Gastroesophageal sphincter (tissue), 4 donors: Measurements from ENCODE around the gene NR3C1. TPM values are rescaled to one million over a fixed set of nuclear protein-coding genes. Genes with fewer than 3 reads are reported as not detected.

Experiments used
- ATAC-seq: fragments of 150-250 bp; one replicate; pipeline ENCODE4 v1.9.1; 2016; ENCODE audit warnings: mild to moderate bottlenecking, moderate library complexity
- H3K27ac ChIP-seq, 4 donors: fragments of 200-600 bp; sonication (generic) in 3 of 4; 1 replicate in 3 of 4; 2 replicates in 1 of 4; pipeline ENCODE4 v1.5.1; 2016 to 2019
- H3K27me3 ChIP-seq: fragments of 200-600 bp; sonication (generic); one replicate; pipeline ENCODE4 v1.5.1; 2019
- H3K36me3 ChIP-seq, 2 donors: fragments of 200-600 bp; sonication (generic); one replicate each; pipeline ENCODE4 v1.5.1; 2019; ENCODE audit warnings: control low read depth in 1 of 2
- H3K4me1 ChIP-seq, 3 donors: fragments of 200-600 bp; sonication (generic); 1 replicate in 2 of 3; 2 replicates in 1 of 3; pipeline ENCODE4 v1.5.1; 2016 to 2019; ENCODE audit warnings: control low read depth in 2 of 3
- H3K4me3 ChIP-seq, 2 donors: fragments of 200-600 bp; sonication (generic); one replicate each; pipeline ENCODE4 v1.5.1; 2019; ENCODE audit warnings: mild to moderate bottlenecking in 1 of 2, moderate library complexity in 1 of 2
- H3K9me3 ChIP-seq, 3 donors: fragments of 200-600 bp; sonication (generic); one replicate each; pipeline ENCODE4 v1.5.1; 2017 to 2019; ENCODE audit warnings: control low read depth in 2 of 3
- EP300 ChIP-seq: sonication (generic); formaldehyde crosslinking; IDR thresholded peaks from one replicate; pipeline ENCODE4 v1.6.1; 2017; ENCODE audit warnings: antibody characterized with exemption, mild to moderate bottlenecking
- POLR2A ChIP-seq, 2 donors: fragments of 450-650 bp; IDR thresholded peaks; one replicate each; pipeline ENCODE4 v1.6.1; 2017; ENCODE audit warnings: antibody characterized with exemption in 2 of 2, mild to moderate bottlenecking in 2 of 2, moderate library complexity in 1 of 2
- POLR2AphosphoS5 ChIP-seq: sonication (generic); formaldehyde crosslinking; IDR thresholded peaks from one replicate; pipeline ENCODE4 v1.6.1; 2017; ENCODE audit warnings: antibody characterized with exemption
- WGBS, 2 donors: methylation state at CpG; one replicate each; pipeline ENCODE4 v1.1.5; 2018; ENCODE audit warnings: low coverage in 1 of 2; 5-methylcytosine and 5-hydroxymethylcytosine counted together
- total RNA-seq, 4 donors: library from RNA; depleted of rRNA; stranded (reverse); fragments of >200 nt; gene quantifications; one replicate each; pipeline ENCODE4 v1.1.0, GENCODE V29; 2016
- TF ChIP-seq, protein P1 (sequence below), 4 experiments: fragments of 200-600 bp in 2 of 4; fragments of 450-650 bp in 2 of 4; sonication (generic) in 1 of 4; IDR thresholded peaks; one replicate each; pipeline ENCODE4 v1.5.1; 2017 to 2019; ENCODE audit warnings: antibody characterized with exemption in 4 of 4, mild to moderate bottlenecking in 2 of 4, moderate library complexity in 2 of 4

The NR3C1 gene
- total RNA-seq, 4 donors from 2014 or later, result 69.7 to 103 (median 85.6) TPM

DNA sequence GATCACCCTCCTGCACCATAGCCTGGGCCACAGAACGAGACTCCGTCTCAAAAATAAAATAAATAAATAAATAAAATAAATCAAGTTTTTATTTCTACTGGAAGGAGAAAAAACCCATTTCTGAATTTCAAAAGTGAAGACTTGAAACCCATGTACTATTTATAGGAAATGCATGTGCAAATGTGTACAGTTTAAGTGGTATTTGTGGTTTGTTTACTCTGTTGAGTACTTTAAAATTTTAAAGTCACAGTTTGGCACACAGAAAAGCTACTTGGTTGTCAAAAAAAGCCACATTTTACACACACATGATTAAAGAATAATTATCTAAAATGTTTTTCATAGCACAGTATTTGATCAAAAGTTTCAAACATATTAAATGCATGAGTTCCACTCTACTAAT, 43.6 kb downstream of the NR3C1 start:
- no peak overlapping the region for H3K27ac ChIP-seq
- H3K4me1 ChIP-seq, result peaks cover 13 to 71% (median 19%) of the 10 kb centered on the region in 3 donors
- H3K9me3 ChIP-seq, result peaks cover 0 to 12% (median 0%) of the 10 kb centered on the region in 3 donors
- no peaks in the 10 kb centered on the region for H3K27me3 ChIP-seq
- H3K4me3 ChIP-seq, result no peak overlapping the region
- ATAC-seq, result no peak
- TF ChIP-seq POLR2AphosphoS5, result no peak
- no peak for TF ChIP-seq POLR2A (IDR thresholded peaks at IDR 0.05)
- TF ChIP-seq, protein P1, sequence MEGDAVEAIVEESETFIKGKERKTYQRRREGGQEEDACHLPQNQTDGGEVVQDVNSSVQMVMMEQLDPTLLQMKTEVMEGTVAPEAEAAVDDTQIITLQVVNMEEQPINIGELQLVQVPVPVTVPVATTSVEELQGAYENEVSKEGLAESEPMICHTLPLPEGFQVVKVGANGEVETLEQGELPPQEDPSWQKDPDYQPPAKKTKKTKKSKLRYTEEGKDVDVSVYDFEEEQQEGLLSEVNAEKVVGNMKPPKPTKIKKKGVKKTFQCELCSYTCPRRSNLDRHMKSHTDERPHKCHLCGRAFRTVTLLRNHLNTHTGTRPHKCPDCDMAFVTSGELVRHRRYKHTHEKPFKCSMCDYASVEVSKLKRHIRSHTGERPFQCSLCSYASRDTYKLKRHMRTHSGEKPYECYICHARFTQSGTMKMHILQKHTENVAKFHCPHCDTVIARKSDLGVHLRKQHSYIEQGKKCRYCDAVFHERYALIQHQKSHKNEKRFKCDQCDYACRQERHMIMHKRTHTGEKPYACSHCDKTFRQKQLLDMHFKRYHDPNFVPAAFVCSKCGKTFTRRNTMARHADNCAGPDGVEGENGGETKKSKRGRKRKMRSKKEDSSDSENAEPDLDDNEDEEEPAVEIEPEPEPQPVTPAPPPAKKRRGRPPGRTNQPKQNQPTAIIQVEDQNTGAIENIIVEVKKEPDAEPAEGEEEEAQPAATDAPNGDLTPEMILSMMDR (IDR thresholded peaks at IDR 0.05), result no peak
- no peak for TF ChIP-seq EP300
- WGBS, 2 donors, result 69 to 89% methylated on average over 2 of the region's 2 CpGs
- no peaks in the 10 kb centered on the region for H3K36me3 ChIP-seq

DNA sequence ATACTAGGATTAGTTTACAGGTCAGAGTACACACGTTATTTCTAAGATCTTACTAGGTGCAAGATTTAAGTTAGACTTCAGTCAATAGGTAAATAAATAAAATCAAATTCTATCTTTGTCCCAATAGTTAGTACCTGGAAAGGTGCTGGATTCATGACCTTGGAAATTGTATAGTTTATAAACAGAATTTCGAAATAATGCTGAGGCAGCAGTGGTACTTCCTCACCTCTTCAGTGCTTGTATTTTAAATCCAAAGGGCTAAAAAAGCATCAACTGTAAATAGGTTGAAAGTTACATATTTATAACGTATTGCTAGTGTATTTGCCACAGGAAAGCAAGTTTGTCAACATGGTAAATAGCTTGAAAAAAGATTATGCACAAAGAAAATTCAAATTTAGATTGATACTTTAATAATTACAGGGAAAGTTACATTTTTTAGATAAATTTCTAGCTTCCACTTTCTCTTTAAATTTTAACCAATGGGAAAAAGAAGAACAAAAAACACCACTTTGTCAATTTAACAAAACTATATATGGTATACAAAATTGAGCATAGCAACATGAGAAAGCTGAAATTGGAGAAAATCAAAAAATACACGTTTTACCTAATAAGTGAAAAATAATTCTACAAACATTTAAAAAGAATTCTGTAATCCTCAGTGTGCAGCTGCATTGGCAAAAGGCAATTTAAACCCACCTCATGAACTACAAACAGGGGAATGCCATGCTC, 46.5 kb downstream of the NR3C1 start:
- 54% methylated on average over 4 of the region's 4 CpGs for WGBS, 2 donors
- no peak overlapping the region for H3K27ac ChIP-seq
- H3K9me3 ChIP-seq, result no peaks in the 10 kb centered on the region
- TF ChIP-seq, protein P1 (IDR thresholded peaks at IDR 0.05), result no peak
- TF ChIP-seq POLR2AphosphoS5 (no peak), EP300 (no peak), POLR2A (IDR thresholded peaks at IDR 0.05) (no peak)
- H3K36me3 ChIP-seq, result no peaks in the 10 kb centered on the region
- no peak for ATAC-seq
- no peak overlapping the region for H3K4me3 ChIP-seq
- no peaks in the 10 kb centered on the region for H3K27me3 ChIP-seq
- H3K4me1 ChIP-seq, result peaks cover 19 to 97% (median 36%) of the 10 kb centered on the region in 3 donors

DNA sequence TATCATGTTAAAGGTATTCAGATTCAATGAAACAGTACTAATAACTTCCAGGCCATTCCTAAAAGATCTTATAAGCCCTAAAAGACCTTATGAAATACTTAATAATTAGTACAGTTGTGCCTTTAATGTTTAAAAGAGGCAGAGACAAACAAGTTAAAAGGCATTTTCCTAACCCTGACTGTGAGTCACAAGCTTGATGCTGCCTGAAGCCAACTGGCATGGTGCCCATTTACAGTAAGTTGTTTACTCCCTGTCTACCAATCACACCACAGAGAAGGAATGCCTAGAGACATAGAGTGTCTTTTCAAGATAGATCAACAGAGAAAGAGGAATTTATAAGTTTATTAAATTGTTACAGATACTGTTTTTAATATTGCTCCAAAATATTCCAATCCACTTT, 47.8 kb downstream of the NR3C1 start:
- Histone ChIP-seq H3K27ac (peak overlapping the region in 3 of 4 donors; percentile 29 to 55 (median 49)), H3K4me3 (no peak overlapping the region)
- ATAC-seq, result peak; percentile 46

DNA sequence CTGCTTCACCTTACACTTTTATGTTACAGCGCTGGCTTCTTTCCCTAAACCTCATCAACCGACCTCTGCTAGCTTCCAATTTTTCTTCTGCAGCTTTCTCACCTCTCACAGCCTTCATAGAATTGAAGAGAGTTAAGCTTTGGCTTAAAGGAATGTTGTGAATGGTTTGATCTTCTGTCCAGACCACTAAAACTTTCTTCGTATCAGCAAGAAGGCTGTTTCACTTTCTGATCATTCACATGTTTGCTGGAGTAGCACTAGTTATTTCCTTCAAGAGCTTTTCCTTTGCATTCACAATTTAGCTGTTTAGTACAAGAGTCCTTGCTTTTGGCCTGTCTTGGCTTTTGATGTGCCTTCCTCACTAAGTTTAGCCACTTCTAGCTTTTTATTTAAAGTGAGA, 49.5 kb downstream of the NR3C1 start:
- peaks cover 13 to 94% (median 43%) of the 10 kb centered on the region in 3 donors for H3K4me1 ChIP-seq
- no peaks in the 10 kb centered on the region for H3K36me3 ChIP-seq
- H3K27me3 ChIP-seq, result no peaks in the 10 kb centered on the region
- no peak overlapping the region for H3K4me3 ChIP-seq
- TF ChIP-seq POLR2A (IDR thresholded peaks at IDR 0.05) (no peak), EP300 (no peak), POLR2AphosphoS5 (no peak)
- TF ChIP-seq, protein P1 (IDR thresholded peaks at IDR 0.05), result no peak
- no peak for ATAC-seq
- H3K9me3 ChIP-seq, result no peaks in the 10 kb centered on the region
- WGBS, 2 donors, result 37 to 70% methylated on average over 3 of the region's 3 CpGs
- H3K27ac ChIP-seq, result peak overlapping the region in 1 of 4 donors; percentile 55

More for the DNA sequence above, 47.8 kb downstream of the NR3C1 start:
- Histone ChIP-seq H3K36me3 (no peaks in the 10 kb centered on the region), H3K27me3 (no peaks in the 10 kb centered on the region), H3K4me1 (peaks cover 19 to 95% (median 43%) of the 10 kb centered on the region in 3 donors), H3K9me3 (no peaks in the 10 kb centered on the region)
- no peak for TF ChIP-seq EP300
- peak; percentile 61 for TF ChIP-seq POLR2AphosphoS5

DNA sequence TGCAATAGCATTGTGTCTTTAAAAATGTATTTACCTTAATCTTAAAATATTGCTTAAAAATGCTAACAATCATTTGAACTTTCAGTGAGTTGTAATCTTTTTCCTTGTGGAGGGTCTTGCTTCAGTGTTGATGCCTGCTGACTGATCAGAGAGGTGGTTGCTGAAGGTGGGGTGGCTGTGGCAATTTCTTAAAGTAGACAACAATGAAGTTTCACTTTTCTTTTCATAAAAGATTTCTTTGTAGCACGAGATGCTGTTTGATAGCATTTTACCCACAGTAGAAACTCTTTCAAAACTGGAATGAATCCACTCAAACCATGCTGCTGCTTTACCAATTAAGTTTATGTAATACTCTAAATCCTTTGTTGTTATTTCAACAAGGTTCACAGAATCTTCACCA, 50.8 kb downstream of the NR3C1 start:
- TF ChIP-seq EP300 (no peak), POLR2AphosphoS5 (no peak), POLR2A (IDR thresholded peaks at IDR 0.05) (no peak)
- TF ChIP-seq, protein P1 (IDR thresholded peaks at IDR 0.05), result no peak
- no peak overlapping the region for H3K27ac ChIP-seq
- no peak overlapping the region for H3K4me3 ChIP-seq
- no peaks in the 10 kb centered on the region for H3K36me3 ChIP-seq
- no peaks in the 10 kb centered on the region for H3K9me3 ChIP-seq
- 38 to 56% methylated on average over 1 of the region's 1 CpG for WGBS, 2 donors
- no peaks in the 10 kb centered on the region for H3K27me3 ChIP-seq
- H3K4me1 ChIP-seq, result peaks cover 15 to 91% (median 45%) of the 10 kb centered on the region in 3 donors
- ATAC-seq, result no peak
